AG10803 (cell line): ENCODE measurements around the gene MYO1C.

ENCODE experiments used
- DNase-seq: peaks from one replicate; pipeline ENCODE4 v3.0.0; 2010; ENCODE audit warnings: low read depth
- H3K4me3 ChIP-seq: 2 replicates; pipeline ENCODE4 v1.5.1; 2011; ENCODE audit warnings: mild to moderate bottlenecking, low read length, control low read depth
- CTCF ChIP-seq: conservative IDR thresholded peaks from 2 replicates; pipeline ENCODE4 v1.5.1; 2011; ENCODE audit warnings: mild to moderate bottlenecking, low read length, control low read depth, inconsistent platforms

The MYO1C gene

GRCh38 chr17:1435326-1435725, 57.2 kb downstream of the MYO1C start:
- no peak for TF ChIP-seq CTCF
- no peak overlapping the region for H3K4me3 ChIP-seq
- no peak for DNase-seq

GRCh38 chr17:1434150-1434549, 58.3 kb downstream of the MYO1C start:
- no peak overlapping the region for H3K4me3 ChIP-seq
- TF ChIP-seq CTCF = no peak
- DNase-seq = no peak

GRCh38 chr17:1431631-1432104, 60.8 kb downstream of the MYO1C start:
- no peak for DNase-seq
- H3K4me3 ChIP-seq = no peak overlapping the region
- TF ChIP-seq CTCF = no peak

- no peak for TF ChIP-seq CTCF
- no peak overlapping the region for H3K4me3 ChIP-seq
- no peak for DNase-seq
These were observed 68.9 kb downstream of the MYO1C start for GRCh38 chr17:1423456-1424135.

GRCh38 chr17:1422885-1423284, 69.6 kb downstream of the MYO1C start:
- no peak for TF ChIP-seq CTCF
- no peak overlapping the region for H3K4me3 ChIP-seq
- DNase-seq = peak; percentile 91

GRCh38 chr17:1421470-1421869, 71.0 kb downstream of the MYO1C start:
- no peak for TF ChIP-seq CTCF
- DNase-seq = no peak

GRCh38 chr17:1420981-1421380, 71.5 kb downstream of the MYO1C start:
- no peak for TF ChIP-seq CTCF
- H3K4me3 ChIP-seq = no peak overlapping the region
- DNase-seq = no peak

More at GRCh38 chr17:1421470-1421869, 71.0 kb downstream of the MYO1C start:
- H3K4me3 ChIP-seq = no peak overlapping the region
